ENCODE results near the gene TBC1D30. TPM values are rescaled to one million over a fixed set of nuclear protein-coding genes. Genes with fewer than 3 reads are reported as not detected.

TBC1D30 gene
- total and polyA plus RNA-seq, 9 of the 15 experiments (the other 6 are each of a cell fraction or from before 2014, with no cell fraction given) = 0.07 to 0.55 (median 0.20) TPM; not detected in 1

- Histone ChIP-seq H3K27me3 (ENCODE audit: control insufficient read depth in 2 of 2, insufficient read depth in 2 of 2, low read length in 2 of 2) (peaks cover 4 to 13% of the 10 kb centered on the region in 2 experiments; a peak in 3 of 5 replicates), H3K4me1 (replicated peaks in 1 of 2; ENCODE audit: control insufficient read depth in 2 of 2, insufficient read depth in 2 of 2, low read length in 2 of 2) (no peaks in the 10 kb centered on the region), H3K9ac (ENCODE audit: insufficient read depth in 1 of 2, low read depth in 2 of 2, low read length in 2 of 2) (no peak overlapping the region), H4K20me1 (replicated peaks; ENCODE audit: control insufficient read depth, insufficient read depth, low read length) (no peaks in the 10 kb centered on the region), H3K9me3 (replicated peaks; ENCODE audit: control insufficient read depth, insufficient read depth, low read depth, low read length) (no peaks in the 10 kb centered on the region), H3K36me3 (ENCODE audit: control insufficient read depth, insufficient read depth, low read length) (no peaks in the 10 kb centered on the region), H3K27ac (ENCODE audit: extremely low read depth, low read depth, low read length) (no peak overlapping the region), H3K4me3 (no peak overlapping the region), H3K9me1 (ENCODE audit: control insufficient read depth, insufficient read depth, low read length) (no peaks in the 10 kb centered on the region), H3K4me2 (ENCODE audit: insufficient read depth, low read length) (no peak overlapping the region), H2AFZ (ENCODE audit: low read depth, low read length) (no peak overlapping the region), H3K79me2 (ENCODE audit: control insufficient read depth, insufficient read depth, low read length) (no peaks in the 10 kb centered on the region)
- BruUV-seq (replicated peaks) = no TSS peak
- CTCF ChIA-PET (ENCODE audit: low intra/inter-chr PET ratio) = no interaction called here
- 0% methylated on average over 1 of the region's 1 CpG for WGBS (ENCODE audit: insufficient coverage, low coverage, missing lambda C conversion rate)
- in situ Hi-C loops (cut with MboI) = loop anchor here (10.0 kb wide), 1 partner anchor 245 kb away; no protein-coding TSS in a partner anchor
- no peak for ATAC-seq
- no peak for DNase-seq (ENCODE audit: extremely low read depth in 1 of 4, low spot score in 3 of 4)
- POLR2A ChIA-PET = no interaction called here
- intact Hi-C loops (cut with micrococcal nuclease) = no loop called here
- FAIRE-seq = no peak
- TF ChIP-seq ZKSCAN8 (CRISPR knock-in tag; IDR thresholded peaks at IDR 0.05) (no peak), ZNF224 (CRISPR knock-in tag; IDR thresholded peaks at IDR 0.05) (no peak), FIP1L1 (IDR thresholded peaks at IDR 0.05; ENCODE audit: low read depth, low read length, poor library complexity, severe bottlenecking) (no peak), ILF3 (IDR thresholded peaks at IDR 0.05; ENCODE audit: borderline replicate concordance) (no peak), NR0B1 (IDR thresholded peaks at IDR 0.05; ENCODE audit: partially characterized antibody) (no peak), ZFX (CRISPR knock-in tag; IDR thresholded peaks at IDR 0.05) (no peak), E4F1 (CRISPR knock-in tag; IDR thresholded peaks at IDR 0.05; ENCODE audit: borderline replicate concordance) (no peak), KAT8 (IDR thresholded peaks at IDR 0.05; ENCODE audit: low read depth) (no peak), NCOA1 (IDR thresholded peaks at IDR 0.05; ENCODE audit: low read depth) (no peak), MECOM (CRISPR knock-in tag; IDR thresholded peaks at IDR 0.05) (no peak), NCOA4 (IDR thresholded peaks at IDR 0.05; ENCODE audit: partially characterized antibody) (no peak), ZEB2 (IDR thresholded peaks at IDR 0.05) (no peak), BCL6 (CRISPR knock-in tag; IDR thresholded peaks at IDR 0.05) (no peak), ZNF324 (CRISPR knock-in tag; IDR thresholded peaks at IDR 0.05) (no peak)
- TF ChIP-seq, protein P1, sequence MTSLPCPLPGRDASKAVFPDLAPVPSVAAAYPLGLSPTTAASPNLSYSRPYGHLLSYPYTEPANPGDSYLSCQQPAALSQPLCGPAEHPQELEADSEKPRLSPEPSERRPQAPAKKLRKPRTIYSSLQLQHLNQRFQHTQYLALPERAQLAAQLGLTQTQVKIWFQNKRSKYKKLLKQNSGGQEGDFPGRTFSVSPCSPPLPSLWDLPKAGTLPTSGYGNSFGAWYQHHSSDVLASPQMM (CRISPR knock-in tag; IDR thresholded peaks at IDR 0.05) = no peak
- TF ChIP-seq, protein P2, sequence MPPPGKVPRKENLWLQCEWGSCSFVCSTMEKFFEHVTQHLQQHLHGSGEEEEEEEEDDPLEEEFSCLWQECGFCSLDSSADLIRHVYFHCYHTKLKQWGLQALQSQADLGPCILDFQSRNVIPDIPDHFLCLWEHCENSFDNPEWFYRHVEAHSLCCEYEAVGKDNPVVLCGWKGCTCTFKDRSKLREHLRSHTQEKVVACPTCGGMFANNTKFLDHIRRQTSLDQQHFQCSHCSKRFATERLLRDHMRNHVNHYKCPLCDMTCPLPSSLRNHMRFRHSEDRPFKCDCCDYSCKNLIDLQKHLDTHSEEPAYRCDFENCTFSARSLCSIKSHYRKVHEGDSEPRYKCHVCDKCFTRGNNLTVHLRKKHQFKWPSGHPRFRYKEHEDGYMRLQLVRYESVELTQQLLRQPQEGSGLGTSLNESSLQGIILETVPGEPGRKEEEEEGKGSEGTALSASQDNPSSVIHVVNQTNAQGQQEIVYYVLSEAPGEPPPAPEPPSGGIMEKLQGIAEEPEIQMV (tag; conservative IDR thresholded peaks at IDR 0.05; ENCODE audit: low read depth) = no peak
- TF ChIP-seq, protein P3, sequence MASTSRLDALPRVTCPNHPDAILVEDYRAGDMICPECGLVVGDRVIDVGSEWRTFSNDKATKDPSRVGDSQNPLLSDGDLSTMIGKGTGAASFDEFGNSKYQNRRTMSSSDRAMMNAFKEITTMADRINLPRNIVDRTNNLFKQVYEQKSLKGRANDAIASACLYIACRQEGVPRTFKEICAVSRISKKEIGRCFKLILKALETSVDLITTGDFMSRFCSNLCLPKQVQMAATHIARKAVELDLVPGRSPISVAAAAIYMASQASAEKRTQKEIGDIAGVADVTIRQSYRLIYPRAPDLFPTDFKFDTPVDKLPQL (IDR thresholded peaks at IDR 0.05; ENCODE audit: extremely low read depth, insufficient read length) = no peak
These were observed 34.3 kb upstream of the TBC1D30 start for GRCh38 chr12:64790166-64790565.
